MM.1S (cell line): ENCODE measurements around the gene KCMF1.

Experiments used
- CTCF ChIP-seq: fragments of 300-600 bp; sonication (generic); IDR thresholded peaks from 2 replicates; pipeline ENCODE4 v1.5.1; 2016; ENCODE audit warnings: antibody characterized with exemption, low read length, mixed read lengths
- EZH2 ChIP-seq: fragments of 300-600 bp; sonication (generic); optimal IDR thresholded peaks from 2 replicates; pipeline ENCODE3; 2017; ENCODE audit warnings: low read depth, mild to moderate bottlenecking, antibody characterized with exemption, low read length, mixed read lengths

- TF ChIP-seq CTCF (no peak), EZH2 (no peak)
Measured at GRCh38 chr2:85053802-85054201, 82.8 kb downstream of the KCMF1 start.
